Subcutaneous abdominal adipose tissue (tissue), 5 donors: ENCODE measurements around the gene CYTH1.

ENCODE experiments used
- H3K27ac ChIP-seq: one replicate; pipeline ENCODE4 v1.7.0; 2013; ENCODE audit warnings: low read depth, mild to moderate bottlenecking, inconsistent platforms, low read length, moderate library complexity
- H3K27me3 ChIP-seq, 5 donors: one replicate each; pipeline ENCODE4 v1.7.0; 2013; ENCODE audit warnings: low read length in 5 of 5, inconsistent platforms in 1 of 5; ENCODE audit not compliant: control insufficient read depth in 5 of 5, insufficient read depth in 4 of 5
- H3K36me3 ChIP-seq, 5 donors: one replicate each; pipeline ENCODE4 v1.7.0; 2013; ENCODE audit warnings: low read length in 5 of 5; ENCODE audit not compliant: control insufficient read depth in 5 of 5, insufficient read depth in 5 of 5
- H3K4me1 ChIP-seq, 5 donors: one replicate each; pipeline ENCODE4 v1.7.0; 2013; ENCODE audit warnings: low read length in 5 of 5, mild to moderate bottlenecking in 3 of 5, moderate library complexity in 1 of 5; ENCODE audit not compliant: control insufficient read depth in 5 of 5, insufficient read depth in 5 of 5
- H3K4me3 ChIP-seq, 5 donors: one replicate each; pipeline ENCODE4 v1.7.0; 2013; ENCODE audit warnings: low read length in 5 of 5, low read depth in 1 of 5
- H3K9ac ChIP-seq, 5 donors: one replicate each; pipeline ENCODE4 v1.7.0; 2013; ENCODE audit warnings: low read length in 5 of 5, mild to moderate bottlenecking in 4 of 5, moderate library complexity in 3 of 5
- H3K9me3 ChIP-seq, 5 donors: one replicate each; pipeline ENCODE4 v1.7.0; 2013; ENCODE audit warnings: low read length in 5 of 5; ENCODE audit not compliant: control insufficient read depth in 5 of 5
- donor health status: healthy.
- donor health status: healthy.
- donor health status: healthy.
- donor health status: healthy.
- donor health status: healthy.

The CYTH1 gene

GRCh38 chr17:78729641-78730040 lies 52.4 kb downstream of the CYTH1 start:
- no peak overlapping the region for H3K27ac ChIP-seq
- H3K27me3 ChIP-seq: no peaks in the 10 kb centered on the region
- H3K4me1 ChIP-seq: peaks cover 0 to 35% (median 17%) of the 10 kb centered on the region in 5 donors
- no peak overlapping the region for H3K4me3 ChIP-seq
- H3K36me3 ChIP-seq: peaks cover 0 to 7% (median 0%) of the 10 kb centered on the region in 5 donors
- H3K9ac ChIP-seq: no peak overlapping the region
- no peaks in the 10 kb centered on the region for H3K9me3 ChIP-seq

DNA sequence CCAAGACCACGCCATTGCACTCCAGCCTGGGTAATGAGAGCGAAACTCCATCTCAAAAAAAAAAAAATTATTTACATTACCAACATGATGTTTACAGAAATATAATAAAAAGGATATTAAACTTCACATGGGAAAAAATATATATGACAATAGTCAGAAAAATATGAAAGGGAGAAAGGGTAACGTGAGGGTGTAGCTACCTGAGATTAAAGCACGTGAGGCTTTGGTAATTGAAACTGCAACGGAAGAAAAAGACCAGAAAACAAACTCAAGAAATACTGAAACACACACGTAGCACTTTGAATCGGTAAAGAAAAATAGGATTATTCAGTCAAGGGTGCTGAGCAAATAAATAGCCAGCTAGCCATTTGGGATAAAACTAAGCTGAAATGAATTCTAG lies 53.6 kb downstream of the CYTH1 start:
- Histone ChIP-seq H3K36me3 (peaks cover 0 to 7% (median 0%) of the 10 kb centered on the region in 5 donors), H3K9me3 (no peaks in the 10 kb centered on the region), H3K27ac (no peak overlapping the region), H3K4me1 (peaks cover 0 to 41% (median 23%) of the 10 kb centered on the region in 5 donors), H3K9ac (no peak overlapping the region), H3K4me3 (no peak overlapping the region), H3K27me3 (no peaks in the 10 kb centered on the region)

- Histone ChIP-seq H3K27me3 (no peaks in the 10 kb centered on the region), H3K36me3 (peaks cover 0 to 7% (median 0%) of the 10 kb centered on the region in 5 donors), H3K4me1 (peaks cover 0 to 43% (median 25%) of the 10 kb centered on the region in 5 donors), H3K27ac (no peak overlapping the region), H3K9ac (no peak overlapping the region), H3K4me3 (no peak overlapping the region), H3K9me3 (no peaks in the 10 kb centered on the region)
Measured at GRCh38 chr17:78727476-78728229, 54.4 kb downstream of the CYTH1 start.

- no peaks in the 10 kb centered on the region for H3K27me3 ChIP-seq
- H3K36me3 ChIP-seq: peaks cover 0 to 7% (median 0%) of the 10 kb centered on the region in 5 donors
- H3K4me3 ChIP-seq: no peak overlapping the region
- H3K9me3 ChIP-seq: no peaks in the 10 kb centered on the region
- no peak overlapping the region for H3K27ac ChIP-seq
- H3K9ac ChIP-seq: no peak overlapping the region
- H3K4me1 ChIP-seq: peaks cover 0 to 49% (median 31%) of the 10 kb centered on the region in 5 donors
Measured at GRCh38 chr17:78727057-78727456, 55.0 kb downstream of the CYTH1 start.

GRCh38 chr17:78726513-78726912 lies 55.6 kb downstream of the CYTH1 start:
- Histone ChIP-seq H3K4me1 (peaks cover 0 to 52% (median 33%) of the 10 kb centered on the region in 5 donors), H3K27ac (no peak overlapping the region)

GRCh38 chr17:78725448-78726021 lies 56.5 kb downstream of the CYTH1 start:
- Histone ChIP-seq H3K9ac (no peak overlapping the region), H3K27me3 (no peaks in the 10 kb centered on the region), H3K4me1 (peaks cover 0 to 53% (median 33%) of the 10 kb centered on the region in 5 donors), H3K27ac (no peak overlapping the region), H3K4me3 (no peak overlapping the region), H3K36me3 (peaks cover 0 to 7% (median 0%) of the 10 kb centered on the region in 5 donors), H3K9me3 (no peaks in the 10 kb centered on the region)

More at GRCh38 chr17:78726513-78726912, 55.6 kb downstream of the CYTH1 start:
- no peak overlapping the region for H3K4me3 ChIP-seq
- no peak overlapping the region for H3K9ac ChIP-seq
- no peaks in the 10 kb centered on the region for H3K9me3 ChIP-seq
- peaks cover 0 to 7% (median 0%) of the 10 kb centered on the region in 5 donors for H3K36me3 ChIP-seq
- no peaks in the 10 kb centered on the region for H3K27me3 ChIP-seq

GRCh38 chr17:78724999-78725398 lies 57.1 kb downstream of the CYTH1 start:
- Histone ChIP-seq H3K4me1 (peaks cover 0 to 53% (median 33%) of the 10 kb centered on the region in 5 donors), H3K4me3 (no peak overlapping the region), H3K9ac (peak overlapping the region in 1 of 5 donors; percentile 37), H3K9me3 (no peaks in the 10 kb centered on the region), H3K27ac (no peak overlapping the region), H3K27me3 (no peaks in the 10 kb centered on the region), H3K36me3 (peaks cover 0 to 7% (median 0%) of the 10 kb centered on the region in 5 donors)

GRCh38 chr17:78724544-78724943 lies 57.5 kb downstream of the CYTH1 start:
- no peak overlapping the region for H3K27ac ChIP-seq
- peaks cover 0 to 7% (median 0%) of the 10 kb centered on the region in 5 donors for H3K36me3 ChIP-seq
- H3K4me3 ChIP-seq: no peak overlapping the region
- H3K9me3 ChIP-seq: no peaks in the 10 kb centered on the region
- H3K9ac ChIP-seq: peak overlapping the region in 1 of 5 donors; percentile 37
- H3K4me1 ChIP-seq: peaks cover 0 to 57% (median 34%) of the 10 kb centered on the region in 5 donors
- no peaks in the 10 kb centered on the region for H3K27me3 ChIP-seq

DNA sequence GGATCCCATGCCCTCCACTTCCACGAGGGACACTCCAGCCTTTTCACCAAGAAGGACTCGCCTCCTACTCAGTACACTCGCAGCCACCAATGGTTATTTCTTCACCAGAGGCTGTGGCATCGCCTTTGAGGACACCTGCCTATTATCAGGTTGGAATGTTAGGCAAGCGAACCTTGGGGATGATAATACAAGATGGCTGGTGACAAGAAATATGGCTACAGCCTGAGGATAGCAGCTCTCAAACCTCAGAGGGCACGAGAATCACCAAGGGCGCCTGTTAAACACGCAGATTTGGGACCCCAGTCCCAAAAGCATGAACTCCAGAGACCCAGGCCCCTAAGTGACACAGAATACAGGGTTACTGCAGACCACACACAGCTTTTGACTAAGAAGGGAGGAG lies 58.1 kb downstream of the CYTH1 start:
- Histone ChIP-seq H3K36me3 (peaks cover 0 to 7% (median 0%) of the 10 kb centered on the region in 5 donors), H3K27me3 (no peaks in the 10 kb centered on the region), H3K27ac (no peak overlapping the region), H3K9ac (no peak overlapping the region), H3K4me1 (peaks cover 0 to 63% (median 35%) of the 10 kb centered on the region in 5 donors), H3K4me3 (no peak overlapping the region), H3K9me3 (no peaks in the 10 kb centered on the region)
